Measurements from ENCODE around the gene WNT4. TPM values are rescaled to one million over a fixed set of nuclear protein-coding genes. Genes with fewer than 3 reads are reported as not detected.

The WNT4 gene
- total RNA-seq, 4 donors from 2014 or later, result 0.28 to 1.6 (median 0.60) TPM; not detected in 1

DNA sequence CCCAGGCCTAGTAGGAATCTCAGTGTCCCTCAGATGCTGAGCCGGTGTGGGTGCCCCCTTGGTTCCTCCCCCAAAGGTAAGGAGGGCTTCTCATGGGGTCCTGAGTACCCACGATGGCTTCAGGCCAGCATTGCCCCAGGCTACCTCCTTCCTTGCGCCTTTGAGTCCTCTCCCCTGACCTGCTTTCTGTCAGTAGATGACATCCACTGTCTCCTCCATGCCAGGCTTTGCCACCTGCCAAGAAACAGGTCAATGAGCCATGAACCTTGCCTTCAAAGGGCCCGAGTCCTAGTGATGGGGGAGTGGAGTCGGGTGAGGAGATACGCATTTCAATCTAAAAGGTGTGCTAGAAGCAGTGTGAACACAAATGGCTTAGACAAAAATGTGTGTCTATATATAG is 15.6 kb downstream of the WNT4 start:
- ATAC-seq (ENCODE audit: low FRiP score) (no peak), DNase-seq (ENCODE audit: low spot score) (no peak)
- TF ChIP-seq, protein P1, sequence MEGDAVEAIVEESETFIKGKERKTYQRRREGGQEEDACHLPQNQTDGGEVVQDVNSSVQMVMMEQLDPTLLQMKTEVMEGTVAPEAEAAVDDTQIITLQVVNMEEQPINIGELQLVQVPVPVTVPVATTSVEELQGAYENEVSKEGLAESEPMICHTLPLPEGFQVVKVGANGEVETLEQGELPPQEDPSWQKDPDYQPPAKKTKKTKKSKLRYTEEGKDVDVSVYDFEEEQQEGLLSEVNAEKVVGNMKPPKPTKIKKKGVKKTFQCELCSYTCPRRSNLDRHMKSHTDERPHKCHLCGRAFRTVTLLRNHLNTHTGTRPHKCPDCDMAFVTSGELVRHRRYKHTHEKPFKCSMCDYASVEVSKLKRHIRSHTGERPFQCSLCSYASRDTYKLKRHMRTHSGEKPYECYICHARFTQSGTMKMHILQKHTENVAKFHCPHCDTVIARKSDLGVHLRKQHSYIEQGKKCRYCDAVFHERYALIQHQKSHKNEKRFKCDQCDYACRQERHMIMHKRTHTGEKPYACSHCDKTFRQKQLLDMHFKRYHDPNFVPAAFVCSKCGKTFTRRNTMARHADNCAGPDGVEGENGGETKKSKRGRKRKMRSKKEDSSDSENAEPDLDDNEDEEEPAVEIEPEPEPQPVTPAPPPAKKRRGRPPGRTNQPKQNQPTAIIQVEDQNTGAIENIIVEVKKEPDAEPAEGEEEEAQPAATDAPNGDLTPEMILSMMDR (IDR thresholded peaks at IDR 0.05), result no peak

DNA sequence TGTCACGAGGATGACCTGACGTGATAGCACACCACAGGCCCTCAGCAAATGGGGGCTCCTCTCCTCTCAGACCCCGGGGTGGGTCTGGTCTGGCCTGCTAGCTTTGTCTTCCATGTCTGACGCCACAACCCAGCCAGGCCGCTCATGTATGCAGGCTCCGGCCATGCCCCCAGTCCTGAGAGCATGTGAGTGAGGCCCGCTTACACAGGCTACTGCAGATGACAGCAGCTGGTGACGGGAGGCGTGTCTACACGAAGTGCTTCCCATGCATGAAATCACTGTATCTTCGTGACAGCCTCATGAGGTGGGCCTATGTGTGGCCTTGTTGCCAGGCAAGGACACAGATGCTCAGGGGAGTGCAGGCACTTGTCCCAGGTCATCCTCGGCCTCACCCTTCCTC is 16.4 kb downstream of the WNT4 start:
- ATAC-seq (ENCODE audit: low FRiP score) (no peak), DNase-seq (ENCODE audit: low spot score) (no peak)
- TF ChIP-seq, protein P1 (IDR thresholded peaks at IDR 0.05), result no peak

DNA sequence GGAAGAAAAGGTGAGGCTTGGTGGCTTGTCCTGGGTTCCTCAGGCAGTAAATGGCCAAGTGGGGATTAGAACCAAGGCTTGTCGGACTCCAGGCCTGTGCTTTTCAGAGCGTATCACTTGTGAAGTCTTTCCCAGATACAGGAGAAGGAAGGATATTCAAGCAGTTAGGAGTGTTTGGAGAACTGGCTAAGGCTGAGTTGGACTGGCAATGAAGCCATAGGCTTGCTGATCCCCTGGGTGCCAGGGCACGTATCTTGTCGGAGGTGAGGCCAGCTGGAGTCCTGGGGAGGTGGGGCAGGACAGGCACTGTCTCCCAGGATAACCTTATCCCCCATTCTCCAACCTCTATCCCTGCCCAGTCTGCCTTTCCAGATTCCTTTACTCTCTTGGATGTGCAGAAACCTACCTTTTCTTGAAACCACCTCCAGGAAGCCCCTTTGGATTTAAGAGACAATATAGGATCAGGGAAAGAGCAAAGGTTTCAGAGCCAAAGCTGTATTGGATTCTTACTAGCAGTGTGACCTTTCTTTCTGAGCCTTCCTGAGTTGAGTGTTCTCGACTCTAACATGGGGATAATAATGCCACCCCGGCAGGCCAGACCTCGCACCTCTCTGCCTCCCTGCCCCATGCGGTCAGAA is 18.2 kb downstream of the WNT4 start:
- ATAC-seq (ENCODE audit: low FRiP score) (no peak), DNase-seq (ENCODE audit: low spot score) (no peak)
- TF ChIP-seq, protein P1 (IDR thresholded peaks at IDR 0.05), result no peak

DNA sequence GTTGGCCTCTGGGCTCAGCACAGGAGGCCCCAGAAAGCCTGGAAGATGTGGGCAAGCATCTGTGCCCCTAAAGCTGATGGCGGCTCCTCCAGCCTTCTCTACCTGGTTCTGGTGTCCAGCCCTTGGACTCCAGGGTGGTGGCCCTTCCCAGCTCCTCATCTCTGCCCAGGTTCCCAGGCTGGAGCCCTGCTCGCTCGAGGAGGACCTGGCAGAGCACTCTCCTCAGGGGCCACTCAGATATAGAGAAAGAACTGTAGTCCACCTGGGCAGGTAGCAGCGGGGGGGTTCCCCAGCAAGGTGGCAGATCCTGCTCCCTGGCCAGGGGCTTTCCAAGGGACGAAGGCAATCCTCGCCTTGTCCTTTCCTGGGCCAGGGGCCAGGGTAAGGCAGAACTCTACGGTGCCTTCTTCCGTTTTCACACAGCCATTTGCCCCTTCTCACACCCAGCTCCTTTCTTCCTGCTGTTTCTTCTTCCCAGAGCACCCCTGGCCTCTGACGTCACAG is 18.9 kb downstream of the WNT4 start:
- TF ChIP-seq, protein P1 (IDR thresholded peaks at IDR 0.05), result no peak
- no peak for ATAC-seq (ENCODE audit: low FRiP score)
- DNase-seq (ENCODE audit: low spot score), result no peak

DNA sequence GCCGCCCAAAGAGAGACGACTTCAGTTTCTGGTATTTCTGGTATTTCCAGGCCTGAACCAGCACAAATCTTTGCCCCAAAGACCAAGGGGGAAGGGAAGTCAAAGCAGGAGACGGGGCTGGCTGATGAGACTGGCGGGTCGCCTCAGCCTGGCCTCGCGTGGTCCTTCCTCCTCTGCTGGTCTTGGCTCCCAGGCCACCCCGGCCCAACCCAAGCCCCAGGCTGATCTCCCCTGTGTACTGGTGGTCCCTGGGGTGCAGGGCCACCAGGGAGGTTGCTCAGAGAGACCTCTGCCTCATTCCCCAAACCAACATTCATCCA is 19.9 kb downstream of the WNT4 start:
- TF ChIP-seq, protein P1 (IDR thresholded peaks at IDR 0.05), result no peak
- DNase-seq (ENCODE audit: low spot score), result no peak
- no peak for ATAC-seq (ENCODE audit: low FRiP score)

DNA sequence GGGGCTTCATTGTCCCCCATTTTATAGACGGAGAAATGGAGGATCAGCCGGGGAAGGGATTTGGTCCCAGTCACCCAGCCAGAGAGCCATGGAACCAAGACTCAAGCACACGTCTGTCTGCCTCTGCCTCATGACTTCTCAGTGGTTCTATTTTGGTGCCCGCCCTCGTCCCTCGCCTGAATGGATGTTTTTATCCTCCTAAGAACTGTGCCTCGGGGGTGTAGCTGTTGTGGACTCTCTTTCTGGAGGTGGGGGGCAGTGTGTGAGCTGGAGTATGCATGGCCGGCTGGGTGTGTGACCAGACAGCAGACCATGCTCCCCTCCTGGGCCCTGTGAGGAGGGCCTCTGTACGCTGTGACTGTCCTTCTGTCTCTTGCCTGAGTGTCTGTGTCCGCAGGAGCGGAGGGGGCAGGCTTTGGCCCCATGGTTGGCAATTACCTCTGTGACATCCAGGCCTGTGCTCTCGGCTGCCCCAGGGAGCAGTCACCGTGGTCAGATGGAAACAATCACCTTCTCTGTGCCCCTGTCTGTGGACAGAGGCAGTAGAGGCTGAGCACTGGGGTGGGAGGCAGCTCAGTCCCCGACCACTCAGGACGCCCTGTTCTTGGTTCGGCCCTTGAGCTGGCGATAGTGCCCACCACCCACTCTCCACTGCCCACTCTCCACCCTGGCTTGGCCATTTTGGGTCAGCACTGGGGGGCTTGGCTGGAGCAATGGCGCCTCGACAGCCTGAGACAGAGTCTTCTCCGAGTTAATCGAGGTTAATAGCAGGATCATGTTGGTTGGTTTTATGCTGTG is 20.4 kb downstream of the WNT4 start:
- TF ChIP-seq, protein P1 (IDR thresholded peaks at IDR 0.05), result no peak
- no peak for DNase-seq (ENCODE audit: low spot score)
- ATAC-seq (ENCODE audit: low FRiP score), result no peak
